HG02981 (cell line): ENCODE data around the gene ACSM2B.
"Not testable (repeated sequence)": the region's sequence is repeated elsewhere in the genome, so short reads cannot be mapped to it uniquely, and the experiment has no call there.

Experiments
- ATAC-seq: cut with Tn5 transposase; IDR thresholded peaks from one replicate; pipeline ENCODE4 v1.9.1; 2021; ENCODE audit warnings: mild to moderate bottlenecking, moderate library complexity; ENCODE audit not compliant: unreplicated experiment

Gene ACSM2B

DNA sequence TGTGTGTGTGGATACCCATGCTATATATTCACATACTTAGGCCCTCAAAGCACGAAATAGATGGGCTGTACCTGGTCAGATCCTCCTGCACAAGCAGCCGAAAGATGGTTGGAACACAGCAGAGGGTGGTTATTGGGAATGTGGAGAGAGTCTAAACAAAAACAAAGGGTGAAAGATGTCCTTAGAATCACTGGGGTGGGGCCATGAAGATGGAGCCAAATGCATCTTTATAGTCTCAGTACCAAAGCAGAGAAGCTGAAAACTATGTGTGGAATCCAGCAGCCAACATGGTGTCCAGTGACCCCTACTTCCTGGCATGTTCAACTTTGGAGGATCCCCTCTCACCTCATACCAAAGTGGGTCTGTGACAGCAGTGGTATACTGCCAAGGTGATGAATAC is 19.5 kb upstream of the ACSM2B start:
- ATAC-seq: not testable (repeated sequence)

DNA sequence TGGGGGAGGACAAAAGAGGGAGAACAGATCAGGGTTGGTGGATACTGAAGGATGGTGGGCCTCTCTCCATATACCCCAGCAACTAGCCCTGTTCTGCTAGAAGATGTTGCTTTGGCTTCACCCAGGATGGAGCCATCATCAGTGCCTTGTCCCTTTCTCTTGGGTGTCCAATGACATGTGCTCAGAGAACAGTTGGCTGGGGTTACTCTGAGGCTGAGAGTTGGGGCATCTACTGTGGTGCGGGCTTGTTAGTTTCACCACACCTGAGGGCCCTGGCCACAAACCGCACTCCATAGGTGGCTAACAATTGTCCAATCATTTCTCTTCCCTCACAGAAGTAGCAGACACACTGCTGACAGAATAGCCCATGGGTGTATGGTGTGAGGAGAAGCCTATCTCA is 18.9 kb upstream of the ACSM2B start:
- not testable (repeated sequence) for ATAC-seq

DNA sequence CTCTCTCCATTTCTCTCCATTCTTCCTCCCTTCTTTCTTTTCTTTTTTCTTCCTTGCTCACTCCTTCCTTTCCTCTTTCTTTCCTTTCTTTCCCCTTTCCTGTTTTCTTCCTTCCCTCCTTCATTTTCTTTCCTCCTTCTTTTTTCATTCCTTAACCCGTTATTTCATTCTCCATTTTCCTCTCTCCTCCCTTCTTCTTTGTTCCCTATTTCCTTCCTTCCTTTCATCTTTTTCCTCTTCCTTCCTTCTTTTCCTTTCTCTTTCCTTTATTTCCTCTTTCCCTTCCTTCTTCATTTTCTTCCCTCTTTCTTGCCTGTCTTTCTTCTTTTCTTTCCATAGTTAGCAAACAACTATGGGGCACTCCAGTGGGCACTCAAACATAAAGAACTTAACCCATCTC is 16.6 kb upstream of the ACSM2B start:
- ATAC-seq: not testable (repeated sequence)

DNA sequence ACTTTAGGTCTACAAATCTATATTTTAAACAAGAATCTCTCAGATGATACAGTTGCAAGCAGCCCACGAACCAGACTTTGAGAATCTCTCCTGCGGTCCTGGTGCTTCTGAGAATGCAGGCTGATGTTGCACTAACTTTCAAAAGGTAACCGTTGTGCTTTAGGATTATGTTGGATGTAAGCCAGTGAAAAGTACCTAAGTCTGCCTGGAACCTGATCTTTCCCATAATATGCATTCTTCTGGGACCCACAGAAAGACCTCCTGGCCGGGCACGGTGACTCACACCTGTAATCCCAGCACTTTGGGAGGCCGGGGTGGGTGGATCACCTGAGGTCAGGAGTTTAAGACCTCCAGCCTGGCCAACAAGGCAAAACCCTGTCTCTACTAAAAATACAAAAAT is 13.3 kb upstream of the ACSM2B start:
- not testable (repeated sequence) for ATAC-seq

DNA sequence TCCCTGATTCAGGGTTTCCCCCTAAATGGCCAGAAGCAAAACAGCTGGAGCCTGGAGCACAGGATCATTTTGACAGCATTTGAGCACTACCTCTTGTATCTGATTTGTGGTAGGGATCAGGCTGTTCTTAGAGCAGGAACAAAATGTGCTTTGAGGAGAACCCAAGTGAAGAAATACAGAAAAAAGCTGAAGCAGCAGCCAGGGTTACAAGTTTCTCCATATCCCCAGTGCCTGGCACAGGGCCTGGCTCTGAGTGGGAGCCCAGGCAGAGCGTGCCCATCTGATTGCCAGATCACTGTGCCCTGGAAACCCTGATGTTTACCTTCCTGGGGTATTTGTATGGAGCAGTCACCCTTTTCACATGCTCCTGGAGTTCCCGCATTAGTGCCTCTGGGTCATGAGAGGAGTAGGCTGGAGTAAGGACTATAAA is 11.5 kb upstream of the ACSM2B start:
- ATAC-seq: not testable (repeated sequence)

DNA sequence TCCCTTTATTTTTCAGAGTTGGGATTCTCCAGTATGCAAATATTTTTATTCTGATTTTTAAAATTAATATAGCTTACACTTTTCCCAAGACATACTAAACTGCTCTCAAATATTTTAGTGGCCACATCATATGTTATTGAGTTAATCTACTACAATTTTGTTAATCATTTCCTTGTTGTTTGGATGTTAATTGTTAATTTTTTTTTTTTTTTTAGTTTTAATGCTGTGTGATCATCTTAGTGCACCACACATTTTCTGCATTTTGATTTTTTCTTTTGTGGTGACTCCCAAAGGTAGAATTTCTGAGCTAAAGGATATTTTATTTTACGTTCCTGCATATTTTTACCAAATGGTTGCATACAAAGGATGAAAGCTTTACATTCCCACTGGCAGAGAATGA is 10.5 kb upstream of the ACSM2B start:
- not testable (repeated sequence) for ATAC-seq

DNA sequence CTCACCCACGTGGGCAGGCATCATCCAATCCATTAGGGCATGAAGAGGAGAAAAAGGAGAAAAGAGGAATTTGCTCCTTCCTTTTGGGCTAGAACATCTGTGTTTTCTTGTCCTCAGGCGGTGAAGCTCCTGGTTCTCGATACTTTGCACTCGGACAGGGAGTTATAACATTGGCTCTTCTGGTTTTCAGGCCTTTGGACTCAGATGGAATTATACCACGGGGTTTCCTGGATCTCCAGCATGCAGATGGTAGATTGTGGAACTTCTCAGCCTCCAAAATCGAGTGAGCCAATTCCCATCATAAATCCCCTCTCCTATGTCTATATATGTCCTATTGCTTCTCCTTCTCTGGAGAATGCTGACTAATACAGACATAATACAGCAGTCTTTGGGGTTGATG is 9.9 kb upstream of the ACSM2B start:
- not testable (repeated sequence) for ATAC-seq

DNA sequence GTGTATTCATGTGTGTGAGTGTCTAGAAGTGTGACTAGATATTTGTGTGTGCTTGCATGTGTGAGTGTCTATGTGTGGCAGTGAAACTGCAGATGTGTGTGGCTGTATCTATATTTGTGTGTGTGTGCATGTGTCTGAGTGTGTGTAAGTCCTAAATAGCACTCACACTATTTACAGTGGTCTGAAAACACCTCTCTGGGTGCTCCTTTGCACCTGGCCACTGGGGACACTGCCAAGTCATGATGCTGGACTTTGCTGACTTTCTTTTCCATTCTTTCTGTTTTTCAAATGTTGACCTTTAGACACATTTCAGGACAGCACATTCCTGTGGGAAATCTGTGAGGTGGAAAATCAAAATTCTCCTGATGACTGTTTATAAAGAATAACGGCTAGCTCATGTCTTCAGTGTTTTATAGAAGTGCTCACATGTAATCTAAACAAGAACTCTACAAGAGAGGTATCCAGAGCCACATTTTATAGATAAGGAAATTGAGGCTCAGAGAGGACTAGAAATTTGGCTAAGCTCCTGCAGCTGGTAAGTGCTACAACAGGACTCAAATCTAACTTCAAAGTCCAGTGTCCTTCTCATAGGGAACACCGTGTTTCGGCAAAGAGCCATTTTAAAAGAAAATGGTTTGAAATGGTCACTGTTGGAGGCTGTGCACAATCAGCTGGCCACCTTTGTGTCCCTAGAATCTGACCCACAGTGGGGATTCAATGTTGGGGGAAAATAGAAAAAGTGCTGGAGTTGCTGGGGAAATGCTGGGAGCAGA is 4.5 kb upstream of the ACSM2B start:
- ATAC-seq: not testable (repeated sequence)

DNA sequence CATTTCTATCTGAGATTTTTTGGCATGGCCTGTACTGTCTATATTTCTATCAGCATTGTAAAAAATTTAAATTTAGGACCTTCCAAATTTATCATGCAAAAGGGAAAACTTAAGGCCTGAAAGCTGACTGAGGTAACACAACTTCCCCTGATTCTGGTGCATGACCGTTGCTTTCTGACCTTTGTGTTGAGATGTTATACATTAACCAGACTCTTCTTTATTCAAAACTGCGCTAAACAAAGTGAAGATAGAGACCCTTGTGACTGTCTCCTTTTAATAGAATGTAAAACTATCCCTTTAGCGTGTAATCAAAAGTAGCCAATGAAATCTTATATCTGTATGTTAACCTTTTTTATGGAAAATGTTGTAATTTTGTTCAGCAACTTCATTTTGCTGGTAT is 1.9 kb upstream of the ACSM2B start:
- ATAC-seq: not testable (repeated sequence)

DNA sequence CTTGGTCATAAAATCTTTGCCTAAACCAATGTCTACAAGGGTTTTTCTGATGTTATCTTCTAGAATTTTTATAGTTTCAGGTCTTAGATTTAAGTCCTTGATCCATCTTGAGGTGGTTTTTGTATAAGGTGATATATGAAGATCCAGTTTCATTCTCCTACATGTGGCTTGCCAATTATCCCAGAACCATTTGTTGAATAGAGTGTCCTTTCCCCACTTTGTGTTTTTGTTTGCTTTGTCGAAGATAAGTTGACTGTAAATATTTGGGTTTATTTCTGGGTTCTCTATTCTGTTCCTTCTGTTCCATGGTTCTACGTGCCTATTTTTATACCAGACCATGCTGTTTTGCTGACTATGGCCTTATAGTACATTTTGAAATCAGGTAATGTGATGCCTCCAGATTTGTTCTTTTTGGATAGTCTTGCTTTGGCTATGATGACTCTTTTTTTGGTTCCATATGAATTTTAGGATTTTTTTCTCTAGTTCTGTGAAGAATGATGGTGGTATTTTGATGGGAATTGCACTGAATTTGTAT is 7.0 kb downstream of the ACSM2B start:
- ATAC-seq: not testable (repeated sequence)

DNA sequence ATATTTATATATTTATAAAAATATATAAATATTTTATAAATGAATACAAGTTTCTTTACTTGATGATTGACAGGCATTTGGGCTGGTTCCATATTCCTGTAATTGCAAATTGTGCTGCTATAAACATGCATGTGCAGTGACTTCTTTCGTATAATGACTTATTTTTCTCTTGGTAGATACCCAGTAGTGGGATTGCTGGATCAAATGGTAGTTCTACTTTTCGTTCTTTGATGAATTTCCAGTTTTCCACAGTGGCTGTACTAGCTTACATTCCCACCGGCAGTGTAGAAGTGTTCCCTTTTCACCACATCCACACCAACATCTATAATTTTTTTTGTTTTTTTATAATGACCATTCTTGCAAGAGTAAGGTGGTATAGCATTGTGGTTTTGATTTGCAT is 7.8 kb downstream of the ACSM2B start:
- no peak for ATAC-seq

DNA sequence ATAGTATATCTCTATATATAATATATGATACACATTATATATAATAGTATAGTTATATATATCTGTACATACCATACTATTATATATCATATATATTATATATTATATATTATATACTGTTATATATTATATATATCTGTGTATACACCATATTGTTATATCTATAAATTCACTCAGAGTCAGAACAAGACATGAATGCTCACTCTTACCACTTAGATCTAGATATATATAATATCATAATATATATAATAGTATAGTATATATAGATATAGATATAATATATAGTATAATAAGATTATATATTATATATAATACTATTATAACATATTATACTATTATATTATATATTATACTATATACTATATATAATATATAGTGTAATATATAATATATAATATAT is 9.3 kb downstream of the ACSM2B start:
- ATAC-seq: no peak

DNA sequence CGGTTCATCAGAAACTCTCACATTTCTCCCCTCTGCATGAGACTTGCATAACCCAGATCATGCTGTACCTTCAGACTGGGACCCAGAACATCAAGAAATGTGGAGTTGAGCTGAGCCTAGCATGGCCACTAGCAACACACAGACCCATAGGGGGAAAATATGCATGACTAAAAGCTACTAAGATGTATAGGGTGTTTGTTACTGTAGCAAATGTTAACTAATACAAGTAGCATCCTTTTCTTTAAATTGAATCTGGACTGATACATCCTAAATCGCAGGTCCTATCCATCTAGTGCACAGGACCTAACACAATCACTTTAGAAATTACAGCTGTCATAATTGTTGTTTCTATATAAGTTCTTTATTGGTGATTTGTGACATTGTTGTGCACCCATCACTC is 10.8 kb downstream of the ACSM2B start:
- ATAC-seq: not testable (repeated sequence)

DNA sequence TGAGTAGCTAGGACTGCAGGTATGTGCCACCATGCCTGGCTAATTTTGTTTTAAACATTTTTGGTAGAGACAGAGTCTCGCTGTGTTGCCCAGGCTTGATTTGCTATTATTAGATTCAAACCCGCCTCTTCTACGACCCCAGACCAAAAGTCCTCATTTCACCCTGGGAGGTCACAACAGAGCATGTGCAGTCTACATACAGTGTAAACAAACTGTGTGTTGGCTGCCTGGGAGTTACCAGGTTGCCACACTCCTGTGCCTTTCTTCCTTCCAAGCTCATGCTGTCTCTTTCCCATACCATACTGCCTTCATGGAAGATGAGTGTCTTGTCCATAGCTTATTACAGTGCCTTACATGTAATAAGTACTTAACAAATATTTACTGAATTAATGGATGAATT is 11.9 kb downstream of the ACSM2B start:
- not testable (repeated sequence) for ATAC-seq

DNA sequence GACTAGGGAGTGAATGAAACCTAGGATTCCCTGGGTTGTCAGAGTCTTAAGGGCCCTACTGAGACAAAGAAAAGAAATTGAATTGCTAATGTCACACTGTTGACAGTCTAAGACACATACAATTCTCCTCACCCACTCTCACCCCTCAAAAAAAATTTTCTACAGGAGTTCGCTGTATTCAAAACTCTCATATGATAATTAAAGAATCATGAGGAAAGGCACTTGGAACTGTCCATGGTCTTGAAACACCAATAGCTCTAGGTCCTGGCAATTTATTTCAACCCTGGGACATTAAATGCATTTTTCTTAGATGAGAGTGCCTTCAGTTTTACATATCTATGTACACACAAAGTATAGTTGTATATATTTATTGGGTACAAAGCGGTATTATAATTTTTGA is 20.5 kb downstream of the ACSM2B start:
- ATAC-seq: not testable (repeated sequence)

DNA sequence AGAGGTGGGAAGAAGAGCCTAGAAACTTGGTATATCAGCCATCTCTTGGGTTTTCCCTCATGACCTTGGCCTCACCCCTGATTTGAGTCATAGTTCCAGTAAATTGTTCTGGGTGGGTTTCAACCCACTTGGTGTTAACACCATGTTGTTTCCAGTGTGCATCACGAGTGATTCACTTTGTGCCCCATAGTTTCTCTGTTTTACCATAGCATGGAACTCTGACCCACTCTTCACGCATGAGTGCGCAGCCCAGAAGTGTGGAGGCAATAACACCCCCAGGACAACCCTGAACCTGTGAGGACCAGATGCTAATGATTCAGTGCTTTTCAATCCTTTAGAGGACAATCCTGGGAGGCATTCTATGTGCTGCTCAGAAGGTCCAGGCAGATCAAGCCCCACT is 21.5 kb downstream of the ACSM2B start:
- ATAC-seq: not testable (repeated sequence)

DNA sequence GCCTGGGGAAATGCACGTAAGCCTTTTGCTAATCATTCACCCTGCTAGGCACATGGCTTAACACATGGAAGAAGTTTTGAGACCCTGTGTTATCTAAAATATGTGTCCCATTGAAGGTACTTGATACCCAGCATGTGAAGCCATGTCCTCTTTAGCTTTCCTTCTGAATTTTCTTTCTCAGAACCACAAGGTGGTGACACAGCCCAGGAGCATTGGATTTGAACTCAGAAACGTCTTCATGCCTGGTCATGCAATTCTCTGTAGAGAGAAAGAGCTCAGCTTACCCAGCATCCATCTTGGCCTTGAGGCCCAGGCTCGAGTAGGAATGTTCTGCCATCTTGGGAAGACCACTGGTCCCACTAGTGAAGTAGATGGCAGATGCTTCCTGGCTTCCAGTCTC is 22.7 kb downstream of the ACSM2B start:
- ATAC-seq: not testable (repeated sequence)

DNA sequence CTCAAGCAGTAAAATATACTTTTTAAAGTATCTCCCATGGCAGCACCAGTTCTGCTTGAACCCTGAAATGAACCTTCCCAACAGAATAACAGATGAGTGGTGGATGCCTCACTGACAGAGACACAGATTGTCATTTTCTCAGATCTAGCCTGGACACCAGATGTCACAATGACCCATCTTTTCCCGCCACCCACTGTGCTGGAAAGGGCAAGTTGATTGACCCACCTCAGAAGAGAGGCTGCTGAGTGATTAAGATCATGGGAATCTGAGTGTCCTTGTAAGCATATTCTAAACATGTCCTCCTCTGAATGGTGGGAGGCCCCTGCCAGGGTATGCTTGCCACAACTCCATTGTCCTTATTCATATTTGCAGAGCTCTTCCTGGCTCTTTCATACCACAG is 29.2 kb downstream of the ACSM2B start:
- ATAC-seq: not testable (repeated sequence)

DNA sequence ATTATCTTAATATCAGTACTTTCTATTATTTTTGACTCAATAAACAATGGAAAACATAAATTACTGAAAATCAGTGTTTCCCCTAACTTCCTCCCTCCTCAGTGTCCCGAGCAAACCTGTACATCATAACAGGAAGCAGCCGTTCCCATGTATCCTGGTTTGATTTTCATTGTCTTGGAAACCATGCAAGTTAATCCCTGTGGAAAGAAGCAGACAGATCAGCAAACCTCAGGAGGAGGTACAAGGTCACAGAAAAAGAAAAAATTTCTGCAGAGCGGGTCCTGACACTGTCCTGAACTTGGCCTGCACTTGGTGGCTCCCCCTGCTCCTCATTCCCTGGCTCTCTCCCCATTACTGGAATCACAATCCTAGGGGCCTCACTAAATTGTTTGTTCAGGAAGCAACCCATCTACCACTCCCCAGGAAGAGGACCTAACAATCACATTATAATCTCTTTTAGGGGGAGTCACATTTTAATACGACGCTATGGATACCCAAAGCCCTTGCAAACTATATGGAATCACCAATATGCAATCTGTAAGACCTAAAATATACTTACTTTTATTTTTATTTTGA is 29.8 kb downstream of the ACSM2B start:
- not testable (repeated sequence) for ATAC-seq

DNA sequence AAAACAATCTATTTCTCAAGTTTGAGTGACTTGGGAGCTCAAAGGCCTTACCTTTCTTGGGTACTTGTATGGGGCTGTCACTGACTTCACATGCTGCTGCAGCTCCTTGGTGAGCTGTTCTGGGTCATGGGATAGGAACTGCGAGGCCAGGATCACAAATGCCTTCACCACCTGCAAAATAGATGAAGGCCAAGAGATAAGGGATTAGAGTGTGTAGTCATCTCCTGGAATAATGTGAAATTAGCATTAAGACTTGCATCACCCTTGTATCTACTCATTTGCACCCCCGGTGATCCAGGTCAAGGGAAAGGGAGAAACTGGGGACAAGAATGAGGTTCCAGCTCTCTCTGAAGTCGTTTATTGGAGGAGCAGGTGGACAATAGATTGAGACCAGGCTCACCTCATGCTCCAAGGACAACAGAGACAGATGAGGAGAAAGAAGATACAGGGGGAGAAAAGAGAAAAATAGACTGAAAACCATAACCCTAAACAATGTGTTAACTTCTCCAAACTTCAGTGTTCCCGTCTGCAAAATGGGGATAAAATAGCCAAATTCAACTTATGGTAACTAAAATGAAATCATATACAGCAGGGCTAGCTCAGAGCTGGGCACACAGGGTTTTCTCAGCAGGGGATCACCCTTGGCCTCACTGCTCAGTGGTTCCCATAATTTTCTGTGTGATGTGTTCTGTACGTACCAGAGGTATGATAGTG is 35.4 kb downstream of the ACSM2B start:
- not testable (repeated sequence) for ATAC-seq

DNA sequence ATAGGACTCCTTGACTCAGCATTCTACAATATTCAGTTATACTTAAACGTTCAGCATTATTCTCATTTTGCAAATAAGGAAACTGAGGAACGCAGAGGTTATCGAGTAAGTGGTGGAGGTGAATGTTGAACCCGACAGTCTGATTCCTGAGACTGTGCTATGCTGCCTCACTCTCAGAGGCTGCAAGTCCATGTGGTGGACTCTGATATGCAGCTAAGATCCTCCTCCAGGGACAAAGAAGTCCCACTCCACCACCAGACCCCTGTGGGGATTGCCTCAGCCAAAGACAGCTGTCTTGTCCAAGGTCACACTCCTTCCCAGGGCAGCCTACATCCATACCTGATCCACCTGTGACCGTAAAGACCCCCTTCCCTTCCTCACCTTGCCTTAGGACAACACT is 37.5 kb downstream of the ACSM2B start:
- ATAC-seq: no peak

DNA sequence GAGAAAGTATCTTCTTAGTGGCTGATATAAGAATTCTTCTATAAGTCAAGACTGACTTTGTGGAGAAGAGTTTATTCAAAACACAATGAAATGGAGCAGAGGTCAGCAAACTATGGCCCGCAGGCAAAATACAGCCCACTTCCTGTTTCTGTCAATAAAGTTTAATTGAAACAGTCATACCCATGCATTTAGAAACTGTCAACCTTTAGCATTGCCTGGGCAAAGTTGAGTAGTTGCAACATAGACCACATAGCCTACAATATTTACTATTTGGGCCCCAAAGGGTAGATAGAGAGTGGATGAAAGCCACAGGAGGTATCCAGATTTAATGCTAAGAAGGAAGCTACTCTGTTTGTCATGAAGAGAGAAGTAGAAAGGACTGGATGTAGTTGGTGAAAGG is 38.0 kb downstream of the ACSM2B start:
- ATAC-seq: no peak
